ENCODE data around the gene IGFBP2.

- TF ChIP-seq, protein P1, sequence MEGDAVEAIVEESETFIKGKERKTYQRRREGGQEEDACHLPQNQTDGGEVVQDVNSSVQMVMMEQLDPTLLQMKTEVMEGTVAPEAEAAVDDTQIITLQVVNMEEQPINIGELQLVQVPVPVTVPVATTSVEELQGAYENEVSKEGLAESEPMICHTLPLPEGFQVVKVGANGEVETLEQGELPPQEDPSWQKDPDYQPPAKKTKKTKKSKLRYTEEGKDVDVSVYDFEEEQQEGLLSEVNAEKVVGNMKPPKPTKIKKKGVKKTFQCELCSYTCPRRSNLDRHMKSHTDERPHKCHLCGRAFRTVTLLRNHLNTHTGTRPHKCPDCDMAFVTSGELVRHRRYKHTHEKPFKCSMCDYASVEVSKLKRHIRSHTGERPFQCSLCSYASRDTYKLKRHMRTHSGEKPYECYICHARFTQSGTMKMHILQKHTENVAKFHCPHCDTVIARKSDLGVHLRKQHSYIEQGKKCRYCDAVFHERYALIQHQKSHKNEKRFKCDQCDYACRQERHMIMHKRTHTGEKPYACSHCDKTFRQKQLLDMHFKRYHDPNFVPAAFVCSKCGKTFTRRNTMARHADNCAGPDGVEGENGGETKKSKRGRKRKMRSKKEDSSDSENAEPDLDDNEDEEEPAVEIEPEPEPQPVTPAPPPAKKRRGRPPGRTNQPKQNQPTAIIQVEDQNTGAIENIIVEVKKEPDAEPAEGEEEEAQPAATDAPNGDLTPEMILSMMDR (conservative IDR thresholded peaks at IDR 0.05 in 1 of 2, IDR thresholded peaks at IDR 0.05 in 1 of 2; ENCODE audit: extremely low read depth in 1 of 2, insufficient read depth in 1 of 2, low read depth in 1 of 2, low read length in 2 of 2): no peak
- no peak for TF ChIP-seq EZH2 (IDR thresholded peaks at IDR 0.05; ENCODE audit: borderline replicate concordance, low read length)
Measured at GRCh38 chr2:216696321-216696720, 63.1 kb downstream of the IGFBP2 start.
